Tibial nerve (tissue), 4 donors: Measurements from ENCODE around the gene SRP72. TPM values are rescaled to one million over a fixed set of nuclear protein-coding genes. Genes with fewer than 3 reads are reported as not detected.

Experiments used
- DNase-seq, 2 donors: peaks; one replicate each; pipeline ENCODE4 v3.0.0-alpha.2; 2019; ENCODE audit warnings: low spot score in 2 of 2
- H3K27ac ChIP-seq, 4 donors: fragments of 200-600 bp; sonication (generic) in 3 of 4; one replicate each; pipeline ENCODE4 v1.5.1; 2017 to 2019; ENCODE audit warnings: mild to moderate bottlenecking in 1 of 4
- H3K27me3 ChIP-seq, 2 donors: fragments of 200-600 bp; sonication (generic) in 1 of 2; one replicate each; pipeline versions ENCODE4 v1.5.1 to v1.6.0; 2017 to 2019
- H3K36me3 ChIP-seq, 3 donors: fragments of 200-600 bp; sonication (generic); one replicate each; pipeline ENCODE4 v1.5.1; 2018 to 2019
- H3K4me1 ChIP-seq, 4 donors: fragments of 200-600 bp; sonication (generic) in 3 of 4; one replicate each; pipeline ENCODE4 v1.5.1; 2017 to 2019
- H3K4me3 ChIP-seq, 4 donors: fragments of 200-600 bp; sonication (generic) in 3 of 4; one replicate each; pipeline ENCODE4 v1.5.1; 2017 to 2019; ENCODE audit warnings: mild to moderate bottlenecking in 1 of 4, moderate library complexity in 1 of 4
- H3K9me3 ChIP-seq, 4 donors: fragments of 200-600 bp; sonication (generic) in 3 of 4; one replicate each; pipeline ENCODE4 v1.5.1; 2017 to 2019
- EP300 ChIP-seq, 2 donors: sonication (generic); formaldehyde crosslinking; IDR thresholded peaks; one replicate each; pipeline ENCODE4 v1.6.1; 2017; ENCODE audit warnings: antibody characterized with exemption in 2 of 2, mild to moderate bottlenecking in 1 of 2
- POLR2A ChIP-seq, 2 donors: fragments of 450-650 bp; IDR thresholded peaks; one replicate each; pipeline ENCODE4 v1.6.1; 2017; ENCODE audit warnings: antibody characterized with exemption in 2 of 2, mild to moderate bottlenecking in 2 of 2, moderate library complexity in 2 of 2
- WGBS, 2 donors: methylation state at CpG; one replicate each; pipeline ENCODE4 v1.1.5; 2018; 5-methylcytosine and 5-hydroxymethylcytosine counted together
- total RNA-seq, 4 donors: library from RNA; depleted of rRNA; stranded (reverse); fragments of >200 nt; gene quantifications; one replicate each; pipeline ENCODE4 v1.1.0, GENCODE V29; 2016
- TF ChIP-seq, protein P1 (sequence below), 5 experiments: fragments of 200-600 bp in 3 of 5; fragments of 450-650 bp in 2 of 5; sonication (generic) in 3 of 5; IDR thresholded peaks; one replicate each; pipeline ENCODE4 v1.5.1; 2016 to 2019; ENCODE audit warnings: antibody characterized with exemption in 5 of 5, mild to moderate bottlenecking in 3 of 5, moderate library complexity in 2 of 5

SRP72 gene
- total RNA-seq, 4 donors from 2014 or later: 37.7 to 66.6 (median 60.0) TPM

DNA sequence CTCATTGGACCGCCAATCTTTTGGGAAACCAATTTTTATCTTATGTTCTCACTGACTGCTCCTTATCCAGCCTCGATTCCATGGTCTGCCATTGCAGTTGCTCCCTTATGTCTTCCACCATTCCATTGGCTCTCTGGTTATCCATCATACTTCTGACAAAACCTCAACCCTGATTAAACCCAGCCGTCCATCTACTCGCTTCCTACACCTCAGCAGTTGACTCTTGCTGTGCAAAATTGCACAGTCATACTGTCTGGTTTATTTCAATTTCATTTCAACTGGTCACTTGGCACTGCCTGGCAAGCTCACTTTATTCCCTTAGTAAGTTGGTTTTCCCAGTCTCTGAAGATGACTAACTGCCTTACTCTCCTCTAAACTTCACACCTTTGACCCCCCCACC is 64.4 kb downstream of the SRP72 start:
- DNase-seq: no peak
- H3K27ac ChIP-seq: no peak overlapping the region
- H3K27me3 ChIP-seq: no peaks in the 10 kb centered on the region
- H3K36me3 ChIP-seq: no peaks in the 10 kb centered on the region
- H3K4me3 ChIP-seq: no peak overlapping the region
- peaks cover 0 to 17% (median 5%) of the 10 kb centered on the region in 4 donors for H3K4me1 ChIP-seq
- H3K9me3 ChIP-seq: no peaks in the 10 kb centered on the region
- TF ChIP-seq EP300 (IDR thresholded peaks at IDR 0.05) (no peak), POLR2A (IDR thresholded peaks at IDR 0.05) (no peak)
- TF ChIP-seq, protein P1, sequence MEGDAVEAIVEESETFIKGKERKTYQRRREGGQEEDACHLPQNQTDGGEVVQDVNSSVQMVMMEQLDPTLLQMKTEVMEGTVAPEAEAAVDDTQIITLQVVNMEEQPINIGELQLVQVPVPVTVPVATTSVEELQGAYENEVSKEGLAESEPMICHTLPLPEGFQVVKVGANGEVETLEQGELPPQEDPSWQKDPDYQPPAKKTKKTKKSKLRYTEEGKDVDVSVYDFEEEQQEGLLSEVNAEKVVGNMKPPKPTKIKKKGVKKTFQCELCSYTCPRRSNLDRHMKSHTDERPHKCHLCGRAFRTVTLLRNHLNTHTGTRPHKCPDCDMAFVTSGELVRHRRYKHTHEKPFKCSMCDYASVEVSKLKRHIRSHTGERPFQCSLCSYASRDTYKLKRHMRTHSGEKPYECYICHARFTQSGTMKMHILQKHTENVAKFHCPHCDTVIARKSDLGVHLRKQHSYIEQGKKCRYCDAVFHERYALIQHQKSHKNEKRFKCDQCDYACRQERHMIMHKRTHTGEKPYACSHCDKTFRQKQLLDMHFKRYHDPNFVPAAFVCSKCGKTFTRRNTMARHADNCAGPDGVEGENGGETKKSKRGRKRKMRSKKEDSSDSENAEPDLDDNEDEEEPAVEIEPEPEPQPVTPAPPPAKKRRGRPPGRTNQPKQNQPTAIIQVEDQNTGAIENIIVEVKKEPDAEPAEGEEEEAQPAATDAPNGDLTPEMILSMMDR (IDR thresholded peaks at IDR 0.05): no peak
- 77 to 82% methylated on average over 4 of the region's 4 CpGs for WGBS, 2 donors

DNA sequence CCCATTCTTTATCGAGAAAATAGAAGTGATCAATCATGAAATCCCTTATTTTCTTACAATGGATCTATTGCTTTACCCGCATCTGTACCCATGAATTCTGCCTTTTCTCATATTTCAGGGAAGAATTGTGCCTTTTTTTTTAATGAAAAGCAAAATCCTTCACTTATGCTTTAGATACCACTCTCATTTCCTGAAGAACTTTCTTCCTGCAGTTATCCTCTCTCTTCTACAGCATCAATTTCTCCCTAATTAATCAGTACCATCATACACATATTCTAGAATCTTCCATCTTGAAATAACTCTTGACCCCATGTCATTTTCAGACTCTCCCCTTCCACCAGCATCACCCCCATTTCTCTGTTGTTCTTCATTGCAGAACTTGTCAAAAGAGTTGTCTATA is 64.8 kb downstream of the SRP72 start:
- no peaks in the 10 kb centered on the region for H3K36me3 ChIP-seq
- no peaks in the 10 kb centered on the region for H3K9me3 ChIP-seq
- H3K4me1 ChIP-seq: peaks cover 0 to 17% (median 5%) of the 10 kb centered on the region in 4 donors
- WGBS, 2 donors: 95% methylated on average over 2 of the region's 2 CpGs
- DNase-seq: no peak
- TF ChIP-seq, protein P1 (IDR thresholded peaks at IDR 0.05): no peak
- TF ChIP-seq EP300 (IDR thresholded peaks at IDR 0.05) (no peak), POLR2A (IDR thresholded peaks at IDR 0.05) (no peak)
- H3K27ac ChIP-seq: no peak overlapping the region
- no peak overlapping the region for H3K4me3 ChIP-seq
- no peaks in the 10 kb centered on the region for H3K27me3 ChIP-seq

DNA sequence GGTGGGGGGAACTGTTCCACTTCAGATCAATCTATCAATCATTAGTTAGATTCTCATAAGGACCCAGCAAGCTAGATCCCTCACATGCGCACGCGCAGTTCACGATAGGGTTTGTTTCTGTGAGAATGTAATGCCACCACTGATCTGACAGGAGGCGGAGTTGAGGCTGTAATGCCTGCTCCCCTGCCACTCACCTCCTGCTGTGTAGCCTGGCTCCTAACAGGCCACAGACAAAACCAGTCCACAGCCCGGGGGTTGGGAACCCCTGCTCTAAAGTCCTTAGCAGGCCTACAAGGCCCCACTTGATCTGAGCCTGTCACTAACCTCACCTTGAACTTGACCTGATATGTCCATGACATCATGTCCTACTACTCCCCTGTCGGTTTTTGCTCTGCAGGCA is 68.5 kb downstream of the SRP72 start:
- H3K4me1 ChIP-seq: peaks cover 0 to 9% (median 4%) of the 10 kb centered on the region in 4 donors
- TF ChIP-seq, protein P1 (IDR thresholded peaks at IDR 0.05): no peak
- TF ChIP-seq EP300 (IDR thresholded peaks at IDR 0.05) (no peak), POLR2A (IDR thresholded peaks at IDR 0.05) (no peak)
- H3K27ac ChIP-seq: no peak overlapping the region
- no peaks in the 10 kb centered on the region for H3K9me3 ChIP-seq
- no peaks in the 10 kb centered on the region for H3K27me3 ChIP-seq
- no peaks in the 10 kb centered on the region for H3K36me3 ChIP-seq
- no peak for DNase-seq
- H3K4me3 ChIP-seq: no peak overlapping the region
- 73 to 87% methylated on average over 7 of the region's 7 CpGs for WGBS, 2 donors

DNA sequence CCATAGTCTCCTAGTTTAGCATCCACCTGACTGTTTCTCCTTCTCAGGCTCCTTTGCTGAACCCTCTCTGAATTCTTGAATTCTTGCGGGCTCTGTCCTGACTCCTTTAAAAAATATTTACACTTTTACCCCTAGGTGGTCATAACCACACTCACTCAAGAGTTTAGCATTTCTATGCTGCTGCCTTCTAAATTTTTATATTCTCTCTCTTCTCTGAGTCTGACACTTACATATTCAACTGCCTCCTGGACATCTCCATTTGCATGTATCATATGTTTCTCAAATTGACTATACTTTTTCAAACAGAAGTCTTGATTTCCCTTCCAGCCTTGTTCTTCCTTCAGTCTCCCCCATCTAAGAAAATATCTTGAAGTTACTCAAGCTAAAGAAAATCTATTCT is 69.7 kb downstream of the SRP72 start:
- no peak overlapping the region for H3K4me3 ChIP-seq
- H3K27me3 ChIP-seq: no peaks in the 10 kb centered on the region
- no peak for TF ChIP-seq EP300 (IDR thresholded peaks at IDR 0.05)
- TF ChIP-seq, protein P1 (IDR thresholded peaks at IDR 0.05): no peak
- no peak for TF ChIP-seq POLR2A (IDR thresholded peaks at IDR 0.05)
- H3K9me3 ChIP-seq: no peaks in the 10 kb centered on the region
- H3K36me3 ChIP-seq: no peaks in the 10 kb centered on the region
- 91 to 94% methylated on average over 1 of the region's 1 CpG for WGBS, 2 donors
- DNase-seq: no peak
- no peak overlapping the region for H3K27ac ChIP-seq
- no peaks in the 10 kb centered on the region for H3K4me1 ChIP-seq

DNA sequence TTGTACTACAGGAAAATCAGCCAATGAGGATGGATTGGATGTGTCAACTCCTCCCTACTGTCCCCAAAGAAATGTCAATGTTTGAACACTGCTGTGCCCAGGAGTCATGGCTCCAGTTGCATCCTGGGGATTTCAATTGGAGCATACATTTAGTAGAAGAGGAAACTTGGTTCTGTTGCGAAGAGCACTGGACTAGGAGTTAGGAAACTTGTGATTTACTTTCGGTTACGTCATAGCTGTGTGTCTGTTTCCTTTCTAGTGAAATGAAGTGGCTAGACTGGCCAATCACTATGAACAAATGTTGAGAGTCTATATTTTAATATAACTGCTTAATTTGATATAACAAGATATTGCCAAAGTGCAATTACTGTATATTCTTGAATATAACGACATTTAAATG is 73.4 kb downstream of the SRP72 start:
- no peak for DNase-seq
- Histone ChIP-seq H3K9me3 (no peaks in the 10 kb centered on the region), H3K4me1 (peaks cover 0 to 12% (median 4%) of the 10 kb centered on the region in 4 donors), H3K27ac (no peak overlapping the region), H3K4me3 (no peak overlapping the region), H3K36me3 (no peaks in the 10 kb centered on the region), H3K27me3 (no peaks in the 10 kb centered on the region)
- TF ChIP-seq, protein P1 (IDR thresholded peaks at IDR 0.05): no peak
- TF ChIP-seq POLR2A (IDR thresholded peaks at IDR 0.05) (no peak), EP300 (IDR thresholded peaks at IDR 0.05) (no peak)
- 92 to 94% methylated on average over 4 of the region's 4 CpGs for WGBS, 2 donors
